Prostate gland (tissue), 2 donors: Measurements from ENCODE around the gene ODC1.

Source experiments
- POLR2A ChIP-seq: fragments of 450-650 bp; IDR thresholded peaks from one replicate; pipeline ENCODE4 v1.6.1; 2016; ENCODE audit warnings: antibody characterized with exemption, mild to moderate bottlenecking
- POLR2AphosphoS5 ChIP-seq: sonication (generic); formaldehyde crosslinking; IDR thresholded peaks from one replicate; pipeline ENCODE4 v1.6.1; 2017; ENCODE audit warnings: antibody characterized with exemption
- TF ChIP-seq, protein P1 (sequence below), 4 experiments: fragments of 200-600 bp in 2 of 4; fragments of 450-650 bp in 2 of 4; sonication (generic) in 2 of 4; IDR thresholded peaks; 1 replicate in 3 of 4; 2 replicates in 1 of 4; pipeline ENCODE4 v1.5.1; 2016 to 2019; ENCODE audit warnings: antibody characterized with exemption in 4 of 4, mild to moderate bottlenecking in 2 of 4, moderate library complexity in 2 of 4

DNA sequence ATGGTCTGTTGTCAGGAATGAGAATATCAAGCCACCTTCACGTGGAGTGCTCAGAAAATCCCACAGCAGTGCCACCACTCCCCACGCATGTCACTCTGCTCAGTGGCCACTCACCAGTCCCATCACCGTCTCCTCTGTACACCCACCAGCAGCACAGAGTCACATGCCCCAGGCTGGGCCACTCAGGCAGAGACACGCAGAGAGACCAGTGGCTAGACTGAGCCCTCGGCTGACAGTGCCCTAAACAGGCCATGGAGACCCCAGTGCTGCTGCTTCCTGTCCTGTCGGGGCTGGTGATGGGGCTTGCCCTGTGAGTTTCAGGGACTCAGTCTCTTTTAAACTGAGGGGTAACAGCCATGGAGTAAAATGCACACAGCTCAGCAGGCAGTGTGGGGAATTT, 25.9 kb downstream of the ODC1 start:
- TF ChIP-seq POLR2A (no peak), POLR2AphosphoS5 (no peak)
- TF ChIP-seq, protein P1, sequence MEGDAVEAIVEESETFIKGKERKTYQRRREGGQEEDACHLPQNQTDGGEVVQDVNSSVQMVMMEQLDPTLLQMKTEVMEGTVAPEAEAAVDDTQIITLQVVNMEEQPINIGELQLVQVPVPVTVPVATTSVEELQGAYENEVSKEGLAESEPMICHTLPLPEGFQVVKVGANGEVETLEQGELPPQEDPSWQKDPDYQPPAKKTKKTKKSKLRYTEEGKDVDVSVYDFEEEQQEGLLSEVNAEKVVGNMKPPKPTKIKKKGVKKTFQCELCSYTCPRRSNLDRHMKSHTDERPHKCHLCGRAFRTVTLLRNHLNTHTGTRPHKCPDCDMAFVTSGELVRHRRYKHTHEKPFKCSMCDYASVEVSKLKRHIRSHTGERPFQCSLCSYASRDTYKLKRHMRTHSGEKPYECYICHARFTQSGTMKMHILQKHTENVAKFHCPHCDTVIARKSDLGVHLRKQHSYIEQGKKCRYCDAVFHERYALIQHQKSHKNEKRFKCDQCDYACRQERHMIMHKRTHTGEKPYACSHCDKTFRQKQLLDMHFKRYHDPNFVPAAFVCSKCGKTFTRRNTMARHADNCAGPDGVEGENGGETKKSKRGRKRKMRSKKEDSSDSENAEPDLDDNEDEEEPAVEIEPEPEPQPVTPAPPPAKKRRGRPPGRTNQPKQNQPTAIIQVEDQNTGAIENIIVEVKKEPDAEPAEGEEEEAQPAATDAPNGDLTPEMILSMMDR (IDR thresholded peaks at IDR 0.05): no peak
